Measurements from ENCODE around the gene SPSB1. TPM values are rescaled to one million over a fixed set of nuclear protein-coding genes. Genes with fewer than 3 reads are reported as not detected.
"Not testable (repeated sequence)": the region's sequence is repeated elsewhere in the genome, so short reads cannot be mapped to it uniquely, and the experiment has no call there.

The SPSB1 gene
- total and polyA plus RNA-seq, 8 donors, result 2.3 to 28.7 (median 14.9) TPM

GRCh38 chr1:9298282-9298681 is 5.6 kb downstream of the SPSB1 start:
- no peak for DNase-seq
- Histone ChIP-seq H3K36me3 (peaks cover 0 to 11% (median 2%) of the 10 kb centered on the region in 4 donors), H3K4me3 (no peak overlapping the region), H3K9me3 (no peaks in the 10 kb centered on the region), H3K27ac (no peak overlapping the region), H3K4me1 (peaks cover 46 to 95% (median 63%) of the 10 kb centered on the region in 4 donors), H3K27me3 (no peaks in the 10 kb centered on the region)
- WGBS, 5 donors, result 11 to 81% (median 51%) methylated on average over 3 of the region's 3 CpGs
- TF ChIP-seq EP300 (IDR thresholded peaks at IDR 0.05), result no peak
- no peak for TF ChIP-seq POLR2A (IDR thresholded peaks at IDR 0.05)
- TF ChIP-seq, protein P1, sequence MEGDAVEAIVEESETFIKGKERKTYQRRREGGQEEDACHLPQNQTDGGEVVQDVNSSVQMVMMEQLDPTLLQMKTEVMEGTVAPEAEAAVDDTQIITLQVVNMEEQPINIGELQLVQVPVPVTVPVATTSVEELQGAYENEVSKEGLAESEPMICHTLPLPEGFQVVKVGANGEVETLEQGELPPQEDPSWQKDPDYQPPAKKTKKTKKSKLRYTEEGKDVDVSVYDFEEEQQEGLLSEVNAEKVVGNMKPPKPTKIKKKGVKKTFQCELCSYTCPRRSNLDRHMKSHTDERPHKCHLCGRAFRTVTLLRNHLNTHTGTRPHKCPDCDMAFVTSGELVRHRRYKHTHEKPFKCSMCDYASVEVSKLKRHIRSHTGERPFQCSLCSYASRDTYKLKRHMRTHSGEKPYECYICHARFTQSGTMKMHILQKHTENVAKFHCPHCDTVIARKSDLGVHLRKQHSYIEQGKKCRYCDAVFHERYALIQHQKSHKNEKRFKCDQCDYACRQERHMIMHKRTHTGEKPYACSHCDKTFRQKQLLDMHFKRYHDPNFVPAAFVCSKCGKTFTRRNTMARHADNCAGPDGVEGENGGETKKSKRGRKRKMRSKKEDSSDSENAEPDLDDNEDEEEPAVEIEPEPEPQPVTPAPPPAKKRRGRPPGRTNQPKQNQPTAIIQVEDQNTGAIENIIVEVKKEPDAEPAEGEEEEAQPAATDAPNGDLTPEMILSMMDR (IDR thresholded peaks at IDR 0.05), result no peak
- TF ChIP-seq POLR2AphosphoS5 (IDR thresholded peaks at IDR 0.05), result no peak
- intact Hi-C loops (cut with DNase I; ENCODE audit: low total_unique reads), result no loop called here

DNA sequence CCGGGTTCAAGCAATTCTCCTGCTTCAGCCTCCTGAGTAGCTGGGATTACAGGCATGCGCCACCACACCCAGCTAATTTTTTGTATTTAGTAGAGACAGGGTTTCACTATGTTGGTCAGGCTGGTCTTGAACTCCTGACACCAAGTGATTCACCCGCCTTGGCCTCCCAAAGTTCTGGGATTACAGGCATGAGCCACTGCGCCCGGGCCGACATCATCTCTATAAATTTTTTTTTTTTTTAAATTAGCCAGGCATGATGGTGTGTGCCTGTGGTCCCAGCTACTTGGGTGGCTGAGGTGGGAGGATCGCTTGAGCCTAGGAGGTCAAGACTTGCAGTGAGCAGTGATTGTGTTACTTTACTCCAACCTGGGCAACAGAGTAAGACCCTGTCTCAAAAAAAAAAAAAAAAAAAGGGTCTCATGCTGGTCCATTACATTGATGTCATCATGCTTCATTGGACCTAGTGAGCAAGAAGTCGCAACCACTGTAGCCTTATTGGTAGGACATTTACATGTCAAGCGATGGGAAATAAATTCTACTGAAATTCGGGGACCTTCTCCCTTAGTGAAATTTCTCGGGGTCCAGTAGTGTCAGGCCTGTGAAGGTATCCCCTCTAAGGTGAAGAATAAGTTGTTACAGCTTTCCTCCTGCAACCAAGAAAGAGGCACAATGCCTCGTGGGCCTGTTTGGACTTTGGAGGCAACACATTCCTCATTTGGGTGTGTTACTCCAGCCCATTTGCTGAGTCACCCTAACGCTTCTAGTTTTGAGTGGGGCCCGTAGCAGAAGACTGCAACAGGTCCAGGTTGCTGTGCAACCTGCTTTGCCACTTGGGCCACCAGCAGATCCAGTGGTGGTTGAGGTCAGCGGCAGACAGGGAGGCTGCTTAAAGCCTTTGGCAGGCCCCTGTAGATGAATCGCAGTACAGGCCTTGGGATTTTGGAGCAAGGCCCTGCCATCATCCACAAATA is 7.2 kb downstream of the SPSB1 start:
- peak in 2 of 3 donors; percentile 37 to 71 for TF ChIP-seq POLR2AphosphoS5 (IDR thresholded peaks at IDR 0.05)
- DNase-seq, result peak; percentile 71 to 89
- H3K4me1 ChIP-seq, result peaks cover 50 to 98% (median 58%) of the 10 kb centered on the region in 4 donors
- H3K36me3 ChIP-seq, result peaks cover 0 to 11% (median 2%) of the 10 kb centered on the region in 4 donors
- H3K9me3 ChIP-seq; H3K4me3 ChIP-seq; intact Hi-C loops (cut with DNase I; ENCODE audit: low total_unique reads); H3K27me3 ChIP-seq: not testable (repeated sequence)
- 69 to 85% (median 74%) methylated on average over 14 to 16 of the region's 16 CpGs for whole genome bisulfite sequencing, 5 donors
- H3K27ac ChIP-seq, result peak overlapping the region; percentile 32 to 81 (median 70)

DNA sequence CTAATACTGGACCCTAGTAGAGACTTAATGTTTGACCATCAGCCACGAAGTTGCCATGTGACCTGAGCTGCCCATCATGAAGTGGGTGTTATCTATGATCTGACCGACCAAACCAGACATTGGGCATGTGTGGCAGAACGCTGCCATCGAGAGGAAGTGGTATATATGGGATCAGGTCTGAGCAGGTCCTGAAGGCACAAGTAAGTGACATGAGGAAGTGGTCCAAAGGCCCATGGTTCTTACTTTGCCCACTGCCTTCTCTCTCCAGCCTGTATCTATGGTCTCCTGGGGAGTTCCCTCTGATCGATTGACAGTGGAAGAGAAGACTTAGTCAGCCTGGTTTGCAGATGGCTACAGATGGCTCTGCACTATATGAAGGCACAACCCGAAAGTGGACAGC is 7.9 kb downstream of the SPSB1 start:
- Histone ChIP-seq H3K4me3 (no peak overlapping the region), H3K4me1 (peaks cover 43 to 98% (median 51%) of the 10 kb centered on the region in 4 donors), H3K27me3 (no peaks in the 10 kb centered on the region), H3K36me3 (peaks cover 0 to 11% (median 2%) of the 10 kb centered on the region in 4 donors), H3K27ac (peak overlapping the region; percentile 32 to 81 (median 70)), H3K9me3 (no peaks in the 10 kb centered on the region)
- intact Hi-C loops (cut with DNase I; ENCODE audit: low total_unique reads), result no loop called here
- DNase-seq, result no peak
- no peak for TF ChIP-seq EP300 (IDR thresholded peaks at IDR 0.05)
- WGBS, 5 donors, result 62 to 72% (median 70%) methylated on average over 5 to 6 of the region's 6 CpGs

GRCh38 chr1:9302745-9303524 is 10.2 kb downstream of the SPSB1 start:
- TF ChIP-seq POLR2A (IDR thresholded peaks at IDR 0.05), result no peak
- TF ChIP-seq POLR2AphosphoS5 (IDR thresholded peaks at IDR 0.05), result peak in 2 of 3 donors; percentile 11 to 80
- WGBS, 5 donors, result 47 to 61% (median 52%) methylated on average over 9 of the region's 9 CpGs
- Histone ChIP-seq H3K4me1 (peaks cover 38 to 95% (median 50%) of the 10 kb centered on the region in 4 donors), H3K27me3 (no peaks in the 10 kb centered on the region), H3K36me3 (peaks cover 0 to 11% (median 2%) of the 10 kb centered on the region in 4 donors), H3K9me3 (no peaks in the 10 kb centered on the region), H3K4me3 (no peak overlapping the region), H3K27ac (peak overlapping the region; percentile 47 to 83 (median 66))
- DNase-seq, result peak in 1 of 2 donors; percentile 53
- intact Hi-C loops (cut with DNase I; ENCODE audit: low total_unique reads), result no loop called here

- peaks cover 0 to 11% (median 2%) of the 10 kb centered on the region in 4 donors for H3K36me3 ChIP-seq
- no peak for DNase-seq
Observed at GRCh38 chr1:9303916-9304315, 11.2 kb downstream of the SPSB1 start.

GRCh38 chr1:9305216-9305615 is 12.5 kb downstream of the SPSB1 start:
- Histone ChIP-seq H3K27me3 (no peaks in the 10 kb centered on the region), H3K27ac (no peak overlapping the region), H3K4me3 (no peak overlapping the region), H3K4me1 (peaks cover 34 to 76% (median 52%) of the 10 kb centered on the region in 4 donors), H3K9me3 (no peaks in the 10 kb centered on the region), H3K36me3 (peaks cover 0 to 11% (median 2%) of the 10 kb centered on the region in 4 donors)
- 88 to 94% (median 93%) methylated on average over 12 to 14 of the region's 14 CpGs for WGBS, 5 donors
- no peak for DNase-seq
- intact Hi-C loops (cut with DNase I; ENCODE audit: low total_unique reads), result no loop called here
- TF ChIP-seq POLR2A (IDR thresholded peaks at IDR 0.05) (no peak), POLR2AphosphoS5 (IDR thresholded peaks at IDR 0.05) (no peak), EP300 (IDR thresholded peaks at IDR 0.05) (no peak)
- TF ChIP-seq, protein P1 (IDR thresholded peaks at IDR 0.05), result no peak

More at GRCh38 chr1:9303916-9304315, 11.2 kb downstream of the SPSB1 start:
- 87 to 98% (median 96%) methylated on average over 6 of the region's 6 CpGs for WGBS, 5 donors
- Histone ChIP-seq H3K9me3 (no peaks in the 10 kb centered on the region), H3K4me1 (peaks cover 41 to 89% (median 54%) of the 10 kb centered on the region in 4 donors), H3K4me3 (no peak overlapping the region), H3K27ac (peak overlapping the region in 3 of 5 donors; percentile 66 to 83 (median 77)), H3K27me3 (no peaks in the 10 kb centered on the region)
- no peak for TF ChIP-seq EP300 (IDR thresholded peaks at IDR 0.05)
- intact Hi-C loops (cut with DNase I; ENCODE audit: low total_unique reads), result no loop called here

Measured in stomach (tissue), 9 donors.